Stimulated activated CD8-positive, alpha-beta memory T cell treated with anti-CD3 and anti-CD28 coated beads, Interleukin-7, amount 100 ng/mL, for 4 hours (primary cell): ENCODE measurements around the gene NFKB1.
"Not testable (repeated sequence)": the region's sequence is repeated elsewhere in the genome, so short reads cannot be mapped to it uniquely, and the experiment has no call there.

Experiments used
- DNase-seq, 2 donors: peaks; one replicate each; pipeline ENCODE4 v3.0.0-alpha.2; 2020; ENCODE audit warnings: low read depth in 2 of 2

NFKB1 gene, protein sequence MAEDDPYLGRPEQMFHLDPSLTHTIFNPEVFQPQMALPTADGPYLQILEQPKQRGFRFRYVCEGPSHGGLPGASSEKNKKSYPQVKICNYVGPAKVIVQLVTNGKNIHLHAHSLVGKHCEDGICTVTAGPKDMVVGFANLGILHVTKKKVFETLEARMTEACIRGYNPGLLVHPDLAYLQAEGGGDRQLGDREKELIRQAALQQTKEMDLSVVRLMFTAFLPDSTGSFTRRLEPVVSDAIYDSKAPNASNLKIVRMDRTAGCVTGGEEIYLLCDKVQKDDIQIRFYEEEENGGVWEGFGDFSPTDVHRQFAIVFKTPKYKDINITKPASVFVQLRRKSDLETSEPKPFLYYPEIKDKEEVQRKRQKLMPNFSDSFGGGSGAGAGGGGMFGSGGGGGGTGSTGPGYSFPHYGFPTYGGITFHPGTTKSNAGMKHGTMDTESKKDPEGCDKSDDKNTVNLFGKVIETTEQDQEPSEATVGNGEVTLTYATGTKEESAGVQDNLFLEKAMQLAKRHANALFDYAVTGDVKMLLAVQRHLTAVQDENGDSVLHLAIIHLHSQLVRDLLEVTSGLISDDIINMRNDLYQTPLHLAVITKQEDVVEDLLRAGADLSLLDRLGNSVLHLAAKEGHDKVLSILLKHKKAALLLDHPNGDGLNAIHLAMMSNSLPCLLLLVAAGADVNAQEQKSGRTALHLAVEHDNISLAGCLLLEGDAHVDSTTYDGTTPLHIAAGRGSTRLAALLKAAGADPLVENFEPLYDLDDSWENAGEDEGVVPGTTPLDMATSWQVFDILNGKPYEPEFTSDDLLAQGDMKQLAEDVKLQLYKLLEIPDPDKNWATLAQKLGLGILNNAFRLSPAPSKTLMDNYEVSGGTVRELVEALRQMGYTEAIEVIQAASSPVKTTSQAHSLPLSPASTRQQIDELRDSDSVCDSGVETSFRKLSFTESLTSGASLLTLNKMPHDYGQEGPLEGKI

GRCh38 chr4:102500696-102501446, at the start of gene NFKB1:
Gene NFKB1 (plus strand): TSS chr4:102501359. CDS start chr4:102525519, 24,160 bp downstream.
- DNase-seq = peak; percentile 86 to 88

GRCh38 chr4:102452854-102453253, 48.3 kb upstream of the NFKB1 start:
- DNase-seq = no peak

DNA sequence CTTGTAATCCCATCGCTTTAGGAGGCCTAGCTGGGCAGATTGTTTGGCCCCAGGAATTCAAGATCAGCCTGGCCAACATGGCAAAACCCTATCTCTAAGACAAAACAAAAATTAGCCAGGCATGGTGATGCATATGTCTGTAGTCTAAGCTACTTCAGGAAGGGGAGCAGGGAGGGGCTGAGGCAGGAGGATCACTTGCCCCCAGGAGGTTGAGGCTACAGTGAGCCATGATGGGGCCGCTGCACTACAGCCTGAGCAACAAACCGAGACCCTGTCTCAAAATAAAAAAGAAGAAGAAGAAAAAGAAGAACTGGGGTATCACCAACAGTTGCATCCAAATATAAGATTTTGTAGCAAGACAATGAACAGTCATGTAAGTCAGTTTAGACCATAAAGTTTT, 47.3 kb upstream of the NFKB1 start:
- no peak for DNase-seq

- DNase-seq = no peak
Observed at GRCh38 chr4:102454268-102454667, 46.9 kb upstream of the NFKB1 start.

- no peak for DNase-seq
Observed at GRCh38 chr4:102454981-102455685, 46.0 kb upstream of the NFKB1 start.

DNA sequence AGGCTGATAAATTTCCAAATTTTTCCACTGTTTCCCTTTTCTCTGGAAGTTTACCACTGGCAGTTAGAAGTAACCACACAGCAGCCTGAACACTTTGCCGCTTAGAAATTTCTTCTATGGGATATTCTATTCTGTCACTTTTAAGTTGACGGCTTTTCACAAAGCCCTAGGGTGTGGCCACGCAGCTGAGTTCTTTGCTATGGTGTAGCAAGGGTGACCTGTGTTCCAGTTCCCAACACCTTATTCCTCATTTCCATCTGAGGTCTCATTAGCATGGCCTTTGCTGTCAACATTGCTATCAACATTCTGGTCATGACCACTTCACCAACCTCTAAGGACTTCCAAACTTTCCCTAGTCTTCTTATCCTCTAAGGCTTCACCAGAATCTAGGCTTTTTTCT, 45.4 kb upstream of the NFKB1 start:
- DNase-seq = no peak

- no peak for DNase-seq
Observed at GRCh38 chr4:102466298-102466697, 34.9 kb upstream of the NFKB1 start.

- no peak for DNase-seq
Observed at GRCh38 chr4:102469806-102470205, 31.4 kb upstream of the NFKB1 start.

GRCh38 chr4:102472441-102473013, 28.6 kb upstream of the NFKB1 start:
- DNase-seq = no peak

DNA sequence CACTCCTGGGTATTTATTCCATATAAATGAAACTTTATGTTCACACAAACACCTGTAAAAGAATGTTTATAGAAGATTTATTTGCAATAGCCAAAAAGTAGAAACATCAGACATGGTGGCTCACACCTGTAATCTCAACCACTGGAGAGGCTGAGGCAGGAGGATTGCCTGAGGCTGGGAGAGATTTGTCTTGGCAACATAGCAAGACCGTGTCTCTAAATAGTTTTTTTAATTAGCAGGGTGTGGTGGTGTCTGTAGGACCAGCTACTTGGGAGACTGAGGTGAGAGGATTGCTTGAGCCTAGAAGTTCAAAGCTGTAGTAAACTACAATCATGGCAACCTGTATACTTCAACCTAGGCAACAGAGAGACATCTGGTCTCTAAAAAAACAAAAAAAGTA, 27.7 kb upstream of the NFKB1 start:
- DNase-seq = no peak

GRCh38 chr4:102474736-102475504, 26.2 kb upstream of the NFKB1 start:
- DNase-seq = no peak

DNA sequence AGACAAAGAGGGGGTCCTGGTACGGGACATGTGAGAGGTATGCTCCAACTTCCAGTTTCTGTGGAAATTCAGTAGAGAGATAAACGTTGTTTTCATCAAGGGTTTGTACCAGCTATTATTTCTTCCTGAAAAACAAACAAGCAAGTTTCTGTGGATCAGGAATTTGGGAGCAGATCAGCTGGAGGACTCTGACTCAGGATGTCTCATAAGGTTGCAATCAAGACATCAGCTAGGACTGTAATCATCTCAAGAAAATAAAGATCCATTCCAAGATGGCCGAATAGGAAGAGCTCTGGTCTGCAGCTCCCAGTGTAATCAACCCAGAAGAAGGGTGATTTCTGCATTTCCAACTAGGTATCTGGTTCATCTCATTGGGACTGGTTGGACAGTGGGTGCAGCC, 23.5 kb upstream of the NFKB1 start:
- no peak for DNase-seq

DNA sequence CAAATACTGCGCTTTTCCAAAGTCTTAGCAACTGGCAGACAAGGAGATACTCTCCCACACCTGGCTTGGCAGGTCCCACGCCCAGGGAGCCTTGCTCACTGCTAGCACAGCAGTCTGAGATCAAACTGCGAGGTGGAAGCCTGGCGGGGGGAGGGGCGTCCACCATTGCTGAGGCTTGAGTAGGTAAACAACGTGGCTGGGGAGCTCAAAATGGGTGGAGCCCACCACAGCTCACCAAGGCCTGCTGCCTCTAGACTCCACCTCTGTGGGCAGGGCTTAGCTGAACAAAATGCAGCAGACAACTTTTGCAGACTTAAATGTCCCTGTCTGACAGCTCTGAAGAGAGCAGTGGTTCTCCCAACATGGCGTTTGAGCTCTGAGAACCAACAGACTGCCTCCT, 23.0 kb upstream of the NFKB1 start:
- no peak for DNase-seq

DNA sequence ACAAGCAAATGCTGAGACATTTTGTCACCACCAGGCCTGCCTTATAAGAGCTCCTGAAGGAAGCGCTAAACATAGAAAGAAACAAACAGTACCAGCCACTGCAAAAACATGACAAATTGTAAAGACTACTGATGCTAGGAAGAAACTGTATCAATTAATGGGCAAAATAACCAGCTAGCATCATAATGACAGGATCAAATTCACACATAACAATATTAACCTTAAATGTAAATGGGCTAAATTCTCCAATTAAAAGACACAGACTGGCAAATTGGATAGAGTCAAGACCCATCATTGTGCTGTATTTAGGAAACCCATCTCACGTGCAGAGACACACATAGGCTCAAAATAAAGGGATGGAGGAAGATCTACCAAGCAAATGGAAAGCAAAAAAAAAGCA, 21.3 kb upstream of the NFKB1 start:
- DNase-seq = not testable (repeated sequence)

DNA sequence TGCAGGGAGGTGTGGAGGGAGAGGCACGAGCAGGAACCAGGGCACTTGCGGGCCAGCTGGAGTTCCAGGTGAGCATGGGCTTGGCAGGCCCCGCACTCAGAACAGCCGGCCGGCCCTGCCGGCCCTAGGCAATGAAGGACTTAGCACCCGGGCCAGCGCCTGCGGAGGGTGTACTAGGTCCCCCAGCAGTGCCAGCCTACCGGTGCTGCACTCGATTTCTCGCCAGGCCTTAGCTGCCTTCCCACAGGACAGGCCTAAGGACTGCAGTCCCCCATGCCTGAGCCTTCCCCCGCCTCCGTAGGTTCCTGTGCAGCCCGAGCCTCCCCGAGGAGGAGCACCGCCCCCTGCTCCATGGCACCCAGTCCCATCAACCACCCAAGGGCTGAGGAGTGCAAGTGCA, 18.0 kb upstream of the NFKB1 start:
- DNase-seq = no peak

- not testable (repeated sequence) for DNase-seq
Observed at GRCh38 chr4:102483990-102484692, 17.0 kb upstream of the NFKB1 start.

GRCh38 chr4:102492531-102493241, 8.5 kb upstream of the NFKB1 start:
- DNase-seq = no peak

DNA sequence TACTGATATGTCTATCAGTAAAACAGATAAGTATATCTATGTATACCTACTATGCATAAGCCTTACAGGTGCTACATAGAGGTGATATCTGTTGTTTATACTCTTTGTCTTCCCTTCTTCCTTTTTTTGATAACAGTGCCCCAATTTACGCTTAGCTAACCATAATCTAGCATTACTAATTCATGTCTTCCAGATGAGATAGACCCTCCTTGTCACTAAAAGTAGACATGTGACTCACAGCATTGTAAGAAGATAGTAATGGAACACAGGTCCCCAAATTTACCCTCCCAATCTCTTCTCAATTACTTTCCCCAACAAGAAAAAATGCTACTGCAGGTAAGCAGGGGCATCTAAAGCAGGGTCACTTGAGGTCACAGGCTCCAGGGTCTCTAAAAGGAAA, 7.9 kb upstream of the NFKB1 start:
- DNase-seq = no peak

DNA sequence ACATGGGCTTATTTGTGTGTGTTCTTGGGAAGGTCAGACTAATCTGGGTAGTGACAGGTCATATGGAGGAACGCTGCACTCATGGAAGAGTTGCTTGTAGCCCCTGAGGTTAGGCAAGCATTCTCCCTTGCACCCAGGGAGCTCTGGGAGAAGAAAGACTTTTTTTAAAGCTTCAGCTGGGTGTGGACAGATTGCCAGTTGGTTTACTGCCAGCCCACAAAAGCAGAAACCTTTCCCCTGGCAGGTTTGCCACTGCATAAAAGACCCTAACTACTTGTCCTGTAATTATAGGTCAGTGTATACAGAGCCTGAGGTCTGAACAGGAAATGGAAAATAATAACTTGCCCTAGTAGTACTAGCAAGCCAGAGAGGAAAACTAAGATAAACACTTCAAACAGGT, 7.4 kb upstream of the NFKB1 start:
- DNase-seq = no peak
